Skin of body (tissue), 2 donors: Measurements from ENCODE around the gene UNC5C. TPM values are rescaled to one million over a fixed set of nuclear protein-coding genes. Genes with fewer than 3 reads are reported as not detected.

ENCODE experiments used
- DNase-seq: peaks from one replicate; lab custom pipeline; 2025; lab: John Stamatoyannopoulos, UW
- total RNA-seq: library from RNA; depleted of rRNA; stranded (reverse); fragments of >200 nt; gene quantifications from one replicate; pipeline ENCODE4 v1.2.3, GENCODE V29; 2014

The UNC5C gene
- total RNA-seq, 1 donor from 2014 or later, result 1.1 TPM

- DNase-seq, result peak; percentile 85
Observed at GRCh38 chr4:95129821-95130311, 418.9 kb downstream of the UNC5C start.

GRCh38 chr4:95129031-95129430 is 419.7 kb downstream of the UNC5C start:
- no peak for DNase-seq

GRCh38 chr4:95124906-95125504 is 423.8 kb downstream of the UNC5C start:
- peak; percentile 27 for DNase-seq

GRCh38 chr4:95122001-95122400 is 426.8 kb downstream of the UNC5C start:
- DNase-seq, result no peak

- DNase-seq, result no peak
Observed at GRCh38 chr4:95120456-95120855, 428.3 kb downstream of the UNC5C start.

- no peak for DNase-seq
Observed at GRCh38 chr4:95118497-95118896, 430.3 kb downstream of the UNC5C start.

GRCh38 chr4:95114521-95114920 is 434.3 kb downstream of the UNC5C start:
- no peak for DNase-seq
